Suprapubic skin (tissue), 4 donors: ENCODE data around the gene ATRIP.

Source experiments
- CTCF ChIP-seq, 2 donors: fragments of 200-600 bp in 1 of 2; fragments of 450-650 bp in 1 of 2; sonication (generic) in 1 of 2; IDR thresholded peaks; one replicate each; pipeline ENCODE4 v1.5.1; 2016 to 2019; ENCODE audit warnings: antibody characterized with exemption in 2 of 2, mild to moderate bottlenecking in 1 of 2, moderate library complexity in 1 of 2
- POLR2A ChIP-seq, 2 donors: fragments of 450-650 bp; IDR thresholded peaks; one replicate each; pipeline ENCODE4 v1.6.1; 2017; ENCODE audit warnings: antibody characterized with exemption in 2 of 2, mild to moderate bottlenecking in 2 of 2, moderate library complexity in 2 of 2
- POLR2AphosphoS5 ChIP-seq, 3 donors: sonication (generic); formaldehyde crosslinking; IDR thresholded peaks; one replicate each; pipeline ENCODE4 v1.6.1; 2017; ENCODE audit warnings: antibody characterized with exemption in 3 of 3

- TF ChIP-seq CTCF (IDR thresholded peaks at IDR 0.05) (peak; percentile 74 to 81), POLR2A (IDR thresholded peaks at IDR 0.05) (no peak), POLR2AphosphoS5 (IDR thresholded peaks at IDR 0.05) (no peak)
These were observed 45.6 kb upstream of the ATRIP start for GRCh38 chr3:48400824-48401433.
